ENCODE data around the gene SPR. TPM values are rescaled to one million over a fixed set of nuclear protein-coding genes. Genes with fewer than 3 reads are reported as not detected.

Gene SPR
- total and polyA plus RNA-seq, 2 of the 13 experiments (the other 11 are each of a cell fraction or from before 2014, with no cell fraction given): 34.0 to 96.0 TPM

DNA sequence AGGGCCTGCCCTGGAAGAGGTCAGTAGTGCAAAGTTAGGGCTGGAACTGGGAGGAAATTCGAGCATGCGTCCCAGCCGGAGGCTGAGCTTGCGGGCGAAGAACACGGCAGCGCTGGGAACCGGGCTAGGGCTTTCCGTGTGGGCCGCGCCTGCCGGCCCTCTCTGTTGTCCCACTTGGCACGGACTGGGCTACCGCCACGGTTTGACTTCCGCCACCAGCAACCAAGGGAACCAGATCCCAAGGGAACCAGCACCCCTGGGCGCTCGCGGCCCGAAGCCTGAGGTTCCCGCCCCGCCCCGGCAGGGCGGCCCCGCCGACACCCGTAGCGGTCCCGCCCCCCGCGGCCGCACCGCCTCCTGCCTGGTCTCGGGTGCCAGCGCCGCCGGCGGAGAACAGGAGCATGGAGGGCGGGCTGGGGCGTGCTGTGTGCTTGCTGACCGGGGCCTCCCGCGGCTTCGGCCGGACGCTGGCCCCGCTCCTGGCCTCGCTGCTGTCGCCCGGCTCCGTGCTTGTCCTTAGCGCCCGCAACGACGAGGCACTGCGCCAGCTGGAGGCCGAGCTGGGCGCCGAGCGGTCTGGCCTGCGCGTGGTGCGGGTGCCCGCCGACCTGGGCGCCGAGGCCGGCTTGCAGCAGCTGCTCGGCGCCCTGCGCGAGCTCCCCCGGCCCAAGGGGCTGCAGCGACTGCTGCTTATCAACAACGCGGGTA is at the start of gene SPR (continued):
- TF ChIP-seq, protein P1, sequence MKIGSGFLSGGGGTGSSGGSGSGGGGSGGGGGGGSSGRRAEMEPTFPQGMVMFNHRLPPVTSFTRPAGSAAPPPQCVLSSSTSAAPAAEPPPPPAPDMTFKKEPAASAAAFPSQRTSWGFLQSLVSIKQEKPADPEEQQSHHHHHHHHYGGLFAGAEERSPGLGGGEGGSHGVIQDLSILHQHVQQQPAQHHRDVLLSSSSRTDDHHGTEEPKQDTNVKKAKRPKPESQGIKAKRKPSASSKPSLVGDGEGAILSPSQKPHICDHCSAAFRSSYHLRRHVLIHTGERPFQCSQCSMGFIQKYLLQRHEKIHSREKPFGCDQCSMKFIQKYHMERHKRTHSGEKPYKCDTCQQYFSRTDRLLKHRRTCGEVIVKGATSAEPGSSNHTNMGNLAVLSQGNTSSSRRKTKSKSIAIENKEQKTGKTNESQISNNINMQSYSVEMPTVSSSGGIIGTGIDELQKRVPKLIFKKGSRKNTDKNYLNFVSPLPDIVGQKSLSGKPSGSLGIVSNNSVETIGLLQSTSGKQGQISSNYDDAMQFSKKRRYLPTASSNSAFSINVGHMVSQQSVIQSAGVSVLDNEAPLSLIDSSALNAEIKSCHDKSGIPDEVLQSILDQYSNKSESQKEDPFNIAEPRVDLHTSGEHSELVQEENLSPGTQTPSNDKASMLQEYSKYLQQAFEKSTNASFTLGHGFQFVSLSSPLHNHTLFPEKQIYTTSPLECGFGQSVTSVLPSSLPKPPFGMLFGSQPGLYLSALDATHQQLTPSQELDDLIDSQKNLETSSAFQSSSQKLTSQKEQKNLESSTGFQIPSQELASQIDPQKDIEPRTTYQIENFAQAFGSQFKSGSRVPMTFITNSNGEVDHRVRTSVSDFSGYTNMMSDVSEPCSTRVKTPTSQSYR (CRISPR knock-in tag; IDR thresholded peaks at IDR 0.05; ENCODE audit: borderline replicate concordance): 0 out of 2 replicates have a peak, but pooled peaks have one; percentile 38
- TF ChIP-seq, protein P2, sequence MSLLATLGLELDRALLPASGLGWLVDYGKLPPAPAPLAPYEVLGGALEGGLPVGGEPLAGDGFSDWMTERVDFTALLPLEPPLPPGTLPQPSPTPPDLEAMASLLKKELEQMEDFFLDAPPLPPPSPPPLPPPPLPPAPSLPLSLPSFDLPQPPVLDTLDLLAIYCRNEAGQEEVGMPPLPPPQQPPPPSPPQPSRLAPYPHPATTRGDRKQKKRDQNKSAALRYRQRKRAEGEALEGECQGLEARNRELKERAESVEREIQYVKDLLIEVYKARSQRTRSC (CRISPR knock-in tag; IDR thresholded peaks at IDR 0.05; ENCODE audit: low read depth): peak; percentile 83; the same call in 1 of the 2 replicates
- no peak; the same call in 1 of the 2 replicates for TF ChIP-seq BCL6 (CRISPR knock-in tag; IDR thresholded peaks at IDR 0.05)
- TF ChIP-seq EEA1 (CRISPR knock-in tag; IDR thresholded peaks at IDR 0.05; ENCODE audit: borderline replicate concordance): peak; percentile 82; the same call in 1 of the 2 replicates
- no peak for TF ChIP-seq ZFP62 (CRISPR knock-in tag; IDR thresholded peaks at IDR 0.05)
- TF ChIP-seq, protein P3, sequence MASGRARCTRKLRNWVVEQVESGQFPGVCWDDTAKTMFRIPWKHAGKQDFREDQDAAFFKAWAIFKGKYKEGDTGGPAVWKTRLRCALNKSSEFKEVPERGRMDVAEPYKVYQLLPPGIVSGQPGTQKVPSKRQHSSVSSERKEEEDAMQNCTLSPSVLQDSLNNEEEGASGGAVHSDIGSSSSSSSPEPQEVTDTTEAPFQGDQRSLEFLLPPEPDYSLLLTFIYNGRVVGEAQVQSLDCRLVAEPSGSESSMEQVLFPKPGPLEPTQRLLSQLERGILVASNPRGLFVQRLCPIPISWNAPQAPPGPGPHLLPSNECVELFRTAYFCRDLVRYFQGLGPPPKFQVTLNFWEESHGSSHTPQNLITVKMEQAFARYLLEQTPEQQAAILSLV (CRISPR knock-in tag; IDR thresholded peaks at IDR 0.05; ENCODE audit: borderline replicate concordance): 0 out of 2 replicates have a peak, but pooled peaks have one; percentile 49
- TF ChIP-seq, protein P4, sequence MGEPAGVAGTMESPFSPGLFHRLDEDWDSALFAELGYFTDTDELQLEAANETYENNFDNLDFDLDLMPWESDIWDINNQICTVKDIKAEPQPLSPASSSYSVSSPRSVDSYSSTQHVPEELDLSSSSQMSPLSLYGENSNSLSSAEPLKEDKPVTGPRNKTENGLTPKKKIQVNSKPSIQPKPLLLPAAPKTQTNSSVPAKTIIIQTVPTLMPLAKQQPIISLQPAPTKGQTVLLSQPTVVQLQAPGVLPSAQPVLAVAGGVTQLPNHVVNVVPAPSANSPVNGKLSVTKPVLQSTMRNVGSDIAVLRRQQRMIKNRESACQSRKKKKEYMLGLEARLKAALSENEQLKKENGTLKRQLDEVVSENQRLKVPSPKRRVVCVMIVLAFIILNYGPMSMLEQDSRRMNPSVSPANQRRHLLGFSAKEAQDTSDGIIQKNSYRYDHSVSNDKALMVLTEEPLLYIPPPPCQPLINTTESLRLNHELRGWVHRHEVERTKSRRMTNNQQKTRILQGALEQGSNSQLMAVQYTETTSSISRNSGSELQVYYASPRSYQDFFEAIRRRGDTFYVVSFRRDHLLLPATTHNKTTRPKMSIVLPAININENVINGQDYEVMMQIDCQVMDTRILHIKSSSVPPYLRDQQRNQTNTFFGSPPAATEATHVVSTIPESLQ (CRISPR knock-in tag; conservative IDR thresholded peaks at IDR 0.05): no peak
- TF ChIP-seq, protein P5, sequence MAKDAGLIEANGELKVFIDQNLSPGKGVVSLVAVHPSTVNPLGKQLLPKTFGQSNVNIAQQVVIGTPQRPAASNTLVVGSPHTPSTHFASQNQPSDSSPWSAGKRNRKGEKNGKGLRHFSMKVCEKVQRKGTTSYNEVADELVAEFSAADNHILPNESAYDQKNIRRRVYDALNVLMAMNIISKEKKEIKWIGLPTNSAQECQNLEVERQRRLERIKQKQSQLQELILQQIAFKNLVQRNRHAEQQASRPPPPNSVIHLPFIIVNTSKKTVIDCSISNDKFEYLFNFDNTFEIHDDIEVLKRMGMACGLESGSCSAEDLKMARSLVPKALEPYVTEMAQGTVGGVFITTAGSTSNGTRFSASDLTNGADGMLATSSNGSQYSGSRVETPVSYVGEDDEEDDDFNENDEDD (CRISPR knock-in tag; IDR thresholded peaks at IDR 0.05; ENCODE audit: borderline replicate concordance): peak; percentile 84; the same call in 1 of the 2 replicates
- TF ChIP-seq NAIF1 (CRISPR knock-in tag; IDR thresholded peaks at IDR 0.05; ENCODE audit: borderline replicate concordance): 0 out of 2 replicates have a peak, but pooled peaks have one; percentile 15
- peak; percentile 67; the same call in 1 of the 2 replicates for TF ChIP-seq GABPB1 (CRISPR knock-in tag; IDR thresholded peaks at IDR 0.05)
- TF ChIP-seq PPARG (CRISPR knock-in tag; conservative IDR thresholded peaks at IDR 0.05): peak; percentile 50
- TF ChIP-seq ZNF839 (CRISPR knock-in tag; IDR thresholded peaks at IDR 0.05; ENCODE audit: borderline replicate concordance): no peak
- peak; percentile 62; the same call in 1 of the 2 replicates for TF ChIP-seq ZNF331 (CRISPR knock-in tag; IDR thresholded peaks at IDR 0.05)
- no peak for TF ChIP-seq RFX5 (IDR thresholded peaks at IDR 0.05; ENCODE audit: low read depth, low read length)
- TF ChIP-seq SCMH1 (CRISPR knock-in tag; IDR thresholded peaks at IDR 0.05; ENCODE audit: borderline replicate concordance): no peak
- peak; percentile 13; the same call in 1 of the 2 replicates for TF ChIP-seq GTF3A (CRISPR knock-in tag; conservative IDR thresholded peaks at IDR 0.05)
- TF ChIP-seq, protein P6, sequence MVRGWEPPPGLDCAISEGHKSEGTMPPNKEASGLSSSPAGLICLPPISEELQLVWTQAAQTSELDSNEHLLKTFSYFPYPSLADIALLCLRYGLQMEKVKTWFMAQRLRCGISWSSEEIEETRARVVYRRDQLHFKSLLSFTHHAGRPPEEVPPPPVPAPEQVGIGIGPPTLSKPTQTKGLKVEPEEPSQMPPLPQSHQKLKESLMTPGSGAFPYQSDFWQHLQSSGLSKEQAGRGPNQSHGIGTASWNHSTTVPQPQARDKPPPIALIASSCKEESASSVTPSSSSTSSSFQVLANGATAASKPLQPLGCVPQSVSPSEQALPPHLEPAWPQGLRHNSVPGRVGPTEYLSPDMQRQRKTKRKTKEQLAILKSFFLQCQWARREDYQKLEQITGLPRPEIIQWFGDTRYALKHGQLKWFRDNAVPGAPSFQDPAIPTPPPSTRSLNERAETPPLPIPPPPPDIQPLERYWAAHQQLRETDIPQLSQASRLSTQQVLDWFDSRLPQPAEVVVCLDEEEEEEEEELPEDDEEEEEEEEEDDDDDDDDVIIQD (CRISPR knock-in tag; IDR thresholded peaks at IDR 0.05; ENCODE audit: low read depth): no peak
- no peak for TF ChIP-seq KAT7 (CRISPR knock-in tag; IDR thresholded peaks at IDR 0.05; ENCODE audit: borderline replicate concordance)
